MM.1S (cell line): ENCODE results near the gene TCP11X2.
"Not testable (repeated sequence)": the region's sequence is repeated elsewhere in the genome, so short reads cannot be mapped to it uniquely, and the experiment has no call there.

Source experiments
- DNase-seq: peaks from one replicate; pipeline ENCODE4 v3.0.0-alpha.2; 2015
- H2AFZ ChIP-seq: fragments of 300-600 bp; sonication (generic); 2 replicates; pipeline ENCODE4 v1.6.0; 2016; ENCODE audit warnings: antibody characterized with exemption, low read length
- H3F3A ChIP-seq: fragments of 300-600 bp; sonication (generic); 2 replicates; pipeline ENCODE4 v1.6.1; 2016; ENCODE audit warnings: mild to moderate bottlenecking, antibody characterized with exemption, low read length, moderate library complexity, mixed read lengths; ENCODE audit not compliant: insufficient read depth
- H3K27ac ChIP-seq: fragments of 300-600 bp; sonication (generic); 2 replicates; pipeline ENCODE4 v1.5.1; 2016; ENCODE audit warnings: mild to moderate bottlenecking, low read length
- H3K27me3 ChIP-seq: fragments of 300-600 bp; sonication (generic); replicated peaks from 2 replicates; pipeline ENCODE4 v1.6.0; 2016; ENCODE audit warnings: low read length; ENCODE audit not compliant: insufficient read depth
- H3K36me3 ChIP-seq: fragments of 300-600 bp; sonication (generic); replicated peaks from 2 replicates; pipeline ENCODE4 v1.6.1; 2016; ENCODE audit warnings: mild to moderate bottlenecking, low read length, mixed read lengths; ENCODE audit not compliant: insufficient read depth
- H3K4me1 ChIP-seq: fragments of 300-600 bp; sonication (generic); 2 replicates; pipeline ENCODE4 v1.6.1; 2016; ENCODE audit warnings: low read length, mixed read lengths
- H3K4me2 ChIP-seq: fragments of 300-600 bp; sonication (generic); 2 replicates; pipeline ENCODE4 v1.6.0; 2016; ENCODE audit warnings: low read depth, low read length
- H3K4me3 ChIP-seq: fragments of 300-600 bp; sonication (generic); 2 replicates; pipeline ENCODE4 v1.5.1; 2016; ENCODE audit warnings: low read length, mixed read lengths
- H3K79me2 ChIP-seq: fragments of 300-600 bp; sonication (generic); 2 replicates; pipeline ENCODE4 v1.6.1; 2016; ENCODE audit warnings: mixed run types, low read length, mixed read lengths
- H3K9ac ChIP-seq: fragments of 300-600 bp; sonication (generic); 2 replicates; pipeline ENCODE4 v1.6.1; 2016; ENCODE audit warnings: low read length, mixed read lengths
- H3K9me2 ChIP-seq: fragments of 300-600 bp; sonication (generic); replicated peaks from 2 replicates; pipeline ENCODE4 v1.6.1; 2016; ENCODE audit warnings: mild to moderate bottlenecking, low read length, mixed read lengths; ENCODE audit not compliant: insufficient read depth
- H3K9me3 ChIP-seq: fragments of 300-600 bp; sonication (generic); replicated peaks from 2 replicates; pipeline ENCODE4 v1.6.1; 2016; ENCODE audit warnings: mild to moderate bottlenecking, low read length, mixed read lengths; ENCODE audit not compliant: insufficient read depth
- H4K20me1 ChIP-seq: fragments of 300-600 bp; sonication (generic); 2 replicates; pipeline ENCODE4 v1.6.1; 2016; ENCODE audit warnings: mild to moderate bottlenecking, low read length, moderate library complexity, mixed read lengths; ENCODE audit not compliant: insufficient read depth
- CTCF ChIP-seq: fragments of 300-600 bp; sonication (generic); IDR thresholded peaks from 2 replicates; pipeline ENCODE4 v1.5.1; 2016; ENCODE audit warnings: antibody characterized with exemption, low read length, mixed read lengths
- EZH2 ChIP-seq: fragments of 300-600 bp; sonication (generic); optimal IDR thresholded peaks from 2 replicates; pipeline ENCODE3; 2017; ENCODE audit warnings: low read depth, mild to moderate bottlenecking, antibody characterized with exemption, low read length, mixed read lengths
- EZH2phosphoT487 ChIP-seq: fragments of 300-600 bp; sonication (generic); IDR thresholded peaks from 2 replicates; pipeline ENCODE4 v1.6.1; 2018; ENCODE audit warnings: antibody characterized with exemption, low read length

TCP11X2 gene

GRCh38 chrX:102514536-102514935 lies 42.9 kb upstream of the TCP11X2 start:
- H3K79me2 ChIP-seq: no peaks in the 10 kb centered on the region
- no peak overlapping the region for H3K4me3 ChIP-seq
- H3K27ac ChIP-seq: no peak overlapping the region
- TF ChIP-seq CTCF: no peak
- TF ChIP-seq EZH2: no peak
- TF ChIP-seq EZH2phosphoT487: no peak
- no peak overlapping the region for H3K9ac ChIP-seq
- DNase-seq: no peak
- H3K4me1 ChIP-seq: no peaks in the 10 kb centered on the region
- H3F3A ChIP-seq: no peaks in the 10 kb centered on the region
- no peak overlapping the region for H3K4me2 ChIP-seq
- H3K9me3 ChIP-seq: no peaks in the 10 kb centered on the region
- no peaks in the 10 kb centered on the region for H3K36me3 ChIP-seq
- H4K20me1 ChIP-seq: no peaks in the 10 kb centered on the region
- H3K9me2 ChIP-seq: no peaks in the 10 kb centered on the region
- H2AFZ ChIP-seq: no peak overlapping the region
- H3K27me3 ChIP-seq: no peaks in the 10 kb centered on the region

- DNase-seq: no peak
- no peak overlapping the region for H2AFZ ChIP-seq
Observed at GRCh38 chrX:102498732-102499131, 27.1 kb upstream of the TCP11X2 start.

GRCh38 chrX:102491766-102492165 lies 20.2 kb upstream of the TCP11X2 start:
- Histone ChIP-seq H3K36me3 (no peaks in the 10 kb centered on the region), H3K9me3 (no peaks in the 10 kb centered on the region), H3K9ac (no peak overlapping the region), H3K4me2 (no peak overlapping the region), H3K4me1 (no peaks in the 10 kb centered on the region), H2AFZ (no peak overlapping the region), H3K27ac (no peak overlapping the region), H3K9me2 (no peaks in the 10 kb centered on the region), H4K20me1 (no peaks in the 10 kb centered on the region), H3K4me3 (no peak overlapping the region), H3F3A (no peaks in the 10 kb centered on the region), H3K27me3 (no peaks in the 10 kb centered on the region), H3K79me2 (no peaks in the 10 kb centered on the region)
- DNase-seq: no peak
- TF ChIP-seq CTCF (no peak), EZH2phosphoT487 (no peak), EZH2 (no peak)

More at GRCh38 chrX:102498732-102499131, 27.1 kb upstream of the TCP11X2 start:
- no peaks in the 10 kb centered on the region for H3K36me3 ChIP-seq
- no peaks in the 10 kb centered on the region for H3K4me1 ChIP-seq
- H3K27me3 ChIP-seq: no peaks in the 10 kb centered on the region
- H4K20me1 ChIP-seq: no peaks in the 10 kb centered on the region
- H3K9me3 ChIP-seq: no peaks in the 10 kb centered on the region
- TF ChIP-seq EZH2 (no peak), CTCF (no peak), EZH2phosphoT487 (no peak)
- no peak overlapping the region for H3K4me3 ChIP-seq
- H3K9me2 ChIP-seq: no peaks in the 10 kb centered on the region
- H3K79me2 ChIP-seq: no peaks in the 10 kb centered on the region
- H3K27ac ChIP-seq: no peak overlapping the region
- H3F3A ChIP-seq: no peaks in the 10 kb centered on the region
- no peak overlapping the region for H3K4me2 ChIP-seq
- H3K9ac ChIP-seq: no peak overlapping the region

- not testable (repeated sequence) for H3K36me3 ChIP-seq, H3K4me2 ChIP-seq, H3K27me3 ChIP-seq, H3K79me2 ChIP-seq, DNase-seq, H3K9ac ChIP-seq, H3K27ac ChIP-seq, H2AFZ ChIP-seq, H3K4me3 ChIP-seq, H3F3A ChIP-seq, H4K20me1 ChIP-seq, H3K9me3 ChIP-seq, H3K4me1 ChIP-seq, H3K9me2 ChIP-seq
Observed at GRCh38 chrX:102478765-102479164, 7.2 kb upstream of the TCP11X2 start.

- DNase-seq, H3K4me1 ChIP-seq, H3K27ac ChIP-seq, H2AFZ ChIP-seq, H3K9me3 ChIP-seq, H3K9ac ChIP-seq, H3K4me2 ChIP-seq, H3K4me3 ChIP-seq, H3K36me3 ChIP-seq, H4K20me1 ChIP-seq, H3K9me2 ChIP-seq, H3K27me3 ChIP-seq, H3K79me2 ChIP-seq, H3F3A ChIP-seq: not testable (repeated sequence)
Observed at GRCh38 chrX:102470215-102470614, 1.4 kb downstream of the TCP11X2 start.

GRCh38 chrX:102458615-102459014 lies 13.0 kb downstream of the TCP11X2 start:
- H3K79me2 ChIP-seq, H3K4me1 ChIP-seq: not testable (repeated sequence)

More at GRCh38 chrX:102458615-102459014, 13.0 kb downstream of the TCP11X2 start:
- H3F3A ChIP-seq, H3K9me3 ChIP-seq, H3K4me2 ChIP-seq, H3K27me3 ChIP-seq, H3K27ac ChIP-seq, H3K9me2 ChIP-seq, H4K20me1 ChIP-seq, H2AFZ ChIP-seq, H3K4me3 ChIP-seq, H3K36me3 ChIP-seq, DNase-seq, H3K9ac ChIP-seq: not testable (repeated sequence)
